GM10248 (cell line): ENCODE results near the gene TRIOBP.

Experiments
- CTCF ChIA-PET: fragments of 300-600 bp; sonication (Branson Sonifier 250); formaldehyde crosslinking; extraction: SDS; loops from one replicate; lab custom pipeline; 2021; ENCODE audit warnings: antibody characterized with exemption; lab: Yijun Ruan, JAX
- POLR2A ChIA-PET: fragments of 350-650 bp; sonication (Branson Sonifier 250); formaldehyde crosslinking; extraction: SDS; loops from one replicate; lab custom pipeline; 2020; ENCODE audit warnings: antibody characterized with exemption; lab: Yijun Ruan, JAX
- DNase-seq: peaks from one replicate; pipeline ENCODE4 v3.0.0; 2012; ENCODE audit errors: extremely low spot score
- CTCF ChIP-seq: IDR thresholded peaks from 2 replicates; pipeline ENCODE4 v1.5.1; 2012; ENCODE audit warnings: mild to moderate bottlenecking, low read depth; ENCODE audit errors: extremely low read depth, missing control alignments, control extremely low read depth

The TRIOBP gene

DNA sequence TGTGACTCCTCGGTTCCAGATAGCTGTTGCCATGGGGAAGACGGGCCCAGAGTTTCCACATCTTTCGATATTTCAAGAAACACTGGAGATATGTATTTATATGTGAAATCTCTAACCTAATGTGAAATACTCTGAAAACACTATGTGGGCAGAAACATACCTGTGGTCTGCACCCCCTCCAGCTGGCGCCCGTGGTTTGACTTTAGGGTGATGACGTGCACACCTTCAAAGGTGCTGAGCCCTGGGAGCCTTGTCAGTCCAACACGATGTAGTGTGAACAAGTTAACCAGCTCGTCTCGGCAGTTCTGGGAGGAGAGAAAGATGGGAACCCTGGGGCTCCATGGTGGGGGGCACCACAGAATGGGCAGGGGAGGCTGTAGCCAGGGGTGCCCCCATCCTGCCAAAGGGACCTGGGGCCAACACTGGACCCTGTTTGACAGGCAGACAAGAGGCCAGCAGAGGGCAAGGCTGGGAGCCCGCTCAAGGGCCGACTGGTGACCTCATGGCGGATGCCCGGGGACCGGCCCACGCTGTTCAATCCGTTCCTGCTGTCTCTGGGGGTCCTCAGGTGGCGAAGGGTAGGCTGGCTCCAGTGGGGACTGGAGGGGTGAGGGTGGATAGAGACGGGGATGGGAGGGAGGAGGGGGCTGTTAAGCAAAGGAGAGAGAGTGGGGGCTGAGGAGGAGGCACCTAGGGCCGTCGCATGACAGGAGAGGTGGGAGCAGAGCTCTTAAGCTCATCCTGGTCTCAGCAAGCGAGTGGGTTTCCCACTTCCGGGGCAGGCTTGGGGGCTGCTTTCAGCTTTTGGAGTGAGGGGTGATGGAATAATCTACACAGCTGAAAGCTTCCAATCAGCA lies 43.8 kb downstream of the TRIOBP start:
- no peak for DNase-seq
- ChIA-PET CTCF (interaction anchor here (1.1 to 1.5 kb wide), 2 partner anchors 9 to 98 kb away, joined by 3 read pairs; no protein-coding TSS in a partner anchor), POLR2A (no interaction called here)
- TF ChIP-seq CTCF: no peak

DNA sequence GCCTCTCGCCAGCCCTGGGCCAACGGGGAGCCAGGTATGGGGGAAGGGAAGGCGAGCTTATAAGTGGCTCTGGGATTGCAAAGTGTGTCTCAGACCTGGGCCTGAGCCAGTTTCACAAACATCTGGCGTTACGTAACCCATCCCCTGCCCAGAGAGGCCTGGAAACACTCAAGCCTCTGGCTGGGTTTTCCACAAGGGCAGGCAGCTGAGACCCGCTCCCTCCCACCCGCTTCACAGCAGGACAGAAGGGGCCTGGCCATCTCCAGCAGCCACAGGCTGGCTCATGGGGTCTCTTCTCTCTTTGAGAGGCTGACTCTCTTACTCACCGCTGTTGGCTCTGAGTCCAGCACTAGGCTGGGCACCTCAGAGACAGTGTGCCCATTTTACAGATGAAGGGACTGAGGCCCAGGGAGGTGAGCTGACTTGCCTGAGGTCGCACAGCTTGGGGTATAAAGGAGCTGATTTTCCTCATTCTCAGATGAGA lies 44.5 kb downstream of the TRIOBP start:
- ChIA-PET POLR2A (no interaction called here), CTCF (interaction anchor here (1.1 to 1.5 kb wide), 2 partner anchors 10 to 98 kb away, joined by 3 read pairs; no protein-coding TSS in a partner anchor)
- DNase-seq: no peak
- no peak for TF ChIP-seq CTCF

- ChIA-PET POLR2A (no interaction called here), CTCF (interaction anchor here (0.7 kb wide), 1 partner anchor 22 kb away, joined by 3 read pairs; no protein-coding TSS in a partner anchor)
- no peak for TF ChIP-seq CTCF
- DNase-seq: no peak
Observed at GRCh38 chr22:37742376-37743171, 45.7 kb downstream of the TRIOBP start.

GRCh38 chr22:37744589-37744988 lies 47.7 kb downstream of the TRIOBP start:
- DNase-seq: no peak
- POLR2A ChIA-PET: interaction anchor here (0.6 kb wide), 1 partner anchor 114 kb away, joined by 10 read pairs; no protein-coding TSS in a partner anchor
- TF ChIP-seq CTCF: no peak
- CTCF ChIA-PET: no interaction called here

DNA sequence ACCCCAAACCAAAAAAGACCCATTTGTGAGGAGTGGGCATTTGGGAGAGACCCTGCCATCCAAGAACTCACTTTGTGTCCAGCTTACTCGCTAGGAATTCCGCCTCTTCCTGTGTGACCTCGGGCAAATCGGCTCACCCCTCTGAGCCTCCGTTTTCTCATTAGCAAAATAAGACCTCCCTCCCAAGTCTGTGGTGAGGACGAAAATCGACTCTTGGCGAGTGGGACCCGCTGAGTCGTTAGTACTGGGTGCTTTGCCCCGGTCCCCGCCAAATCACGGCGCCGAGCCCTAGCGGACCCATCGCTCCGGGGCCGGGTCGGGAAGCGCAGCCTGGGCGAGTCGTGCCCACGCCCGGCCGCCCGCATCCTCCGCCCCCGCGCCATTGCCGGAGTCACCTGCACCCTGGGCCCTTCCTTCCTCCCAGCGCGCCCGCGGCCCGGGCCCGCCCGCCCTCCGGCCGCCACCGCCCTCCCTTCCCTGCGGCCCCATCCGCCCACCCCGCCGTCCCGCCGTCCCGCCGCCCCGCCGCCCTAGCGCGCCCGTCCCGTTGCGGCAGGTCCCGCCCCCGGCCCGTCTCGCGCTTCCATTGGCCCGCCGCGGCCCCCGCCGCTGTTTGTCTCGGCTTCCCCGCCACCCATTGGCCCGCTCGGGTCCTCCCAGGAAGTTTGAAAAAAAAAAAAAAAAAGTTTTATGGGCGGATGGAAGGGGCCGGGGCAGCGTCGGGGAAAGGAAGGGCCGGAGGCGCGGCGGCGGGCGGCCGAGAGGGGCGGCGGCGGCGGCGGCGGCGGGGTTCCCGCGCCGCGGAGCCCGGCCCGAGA lies 48.9 kb downstream of the TRIOBP start:
- TF ChIP-seq CTCF: no peak
- CTCF ChIA-PET: no interaction called here
- POLR2A ChIA-PET: no interaction called here
- peak; percentile 96 for DNase-seq
